Measurements from ENCODE around the gene SACM1L.
"Not testable (repeated sequence)": the region's sequence is repeated elsewhere in the genome, so short reads cannot be mapped to it uniquely, and the experiment has no call there.

Gene SACM1L

DNA sequence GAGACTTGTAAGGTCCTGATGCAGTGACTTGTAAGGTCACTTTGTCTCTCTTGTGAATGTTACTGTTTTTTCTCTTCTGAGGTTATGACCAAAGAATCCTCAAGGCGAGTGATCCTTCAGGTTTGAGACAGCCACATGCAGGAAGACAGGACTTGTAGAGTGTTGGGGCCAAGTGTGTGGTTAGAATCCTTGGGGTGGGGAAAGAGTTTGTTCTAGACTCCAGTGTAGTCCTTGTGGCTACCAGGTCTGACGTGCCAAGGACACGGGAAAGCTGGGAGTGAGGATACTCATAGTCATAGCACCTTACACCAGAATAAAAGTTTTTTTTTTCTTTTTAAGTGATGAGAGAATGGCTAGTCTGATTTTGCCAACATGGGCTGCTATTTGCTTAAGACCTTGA lies 7.3 kb upstream of the SACM1L start:
- Histone ChIP-seq H3K9me3 (ENCODE audit: control insufficient read depth, low read length) (no peaks in the 10 kb centered on the region), H3K36me3 (ENCODE audit: control insufficient read depth, insufficient read depth, low read length) (peaks cover 15% of the 10 kb centered on the region), H3K4me1 (ENCODE audit: control insufficient read depth, insufficient read depth, low read length, poor library complexity, severe bottlenecking) (peaks cover 10% of the 10 kb centered on the region), H3K27ac (ENCODE audit: insufficient read depth, low read length, poor library complexity, severe bottlenecking) (no peak overlapping the region), H3K4me3 (ENCODE audit: insufficient read depth, low read depth, low read length, poor library complexity, severe bottlenecking) (no peak overlapping the region), H3K27me3 (replicated peaks; ENCODE audit: control insufficient read depth, insufficient read depth, low read length, poor library complexity, severe bottlenecking) (no peaks in the 10 kb centered on the region)
- no peak for DNase-seq

DNA sequence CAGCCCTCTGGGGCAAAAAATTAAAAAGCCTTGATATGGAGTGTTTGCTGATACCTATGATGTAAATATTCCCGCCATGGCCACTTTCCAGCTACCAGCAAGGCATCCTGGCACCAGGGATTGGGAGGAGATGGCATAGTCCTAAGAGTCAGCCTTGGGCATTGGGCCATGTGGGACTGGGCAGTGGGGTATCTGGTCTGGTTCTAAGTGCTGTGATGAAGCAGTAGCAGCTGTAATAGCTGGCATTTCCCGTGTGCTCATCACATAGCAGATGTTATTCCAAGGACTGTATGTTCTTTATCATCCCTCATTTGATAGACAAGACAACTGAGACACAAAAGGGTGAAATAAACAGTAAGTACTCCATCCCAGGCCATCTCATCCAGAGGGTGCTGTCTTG lies 6.9 kb upstream of the SACM1L start:
- no peak for DNase-seq

DNA sequence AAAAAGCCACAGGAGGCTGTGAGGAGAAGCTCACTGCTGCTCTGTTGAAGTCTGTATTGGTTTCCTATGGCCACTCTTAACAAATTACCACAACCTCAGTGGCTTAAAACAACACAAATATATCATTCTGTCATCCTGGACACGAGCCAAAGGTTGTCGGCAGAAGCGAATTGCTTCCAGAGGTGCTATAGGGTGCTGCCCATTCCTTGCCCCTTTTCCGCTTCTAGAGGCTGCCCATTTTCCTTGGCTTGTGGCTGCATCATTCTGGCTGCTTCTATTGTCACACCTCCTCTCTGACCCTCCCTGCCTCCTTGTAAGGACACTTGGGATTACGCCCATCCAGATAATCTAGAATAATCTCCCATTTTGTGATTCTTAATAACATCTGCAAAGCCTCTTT lies 6.4 kb upstream of the SACM1L start:
- no peaks in the 10 kb centered on the region for H3K27me3 ChIP-seq (replicated peaks; ENCODE audit: control insufficient read depth, insufficient read depth, low read length, poor library complexity, severe bottlenecking)
- peaks cover 15% of the 10 kb centered on the region for H3K36me3 ChIP-seq (ENCODE audit: control insufficient read depth, insufficient read depth, low read length)
- no peak overlapping the region for H3K4me3 ChIP-seq (ENCODE audit: insufficient read depth, low read depth, low read length, poor library complexity, severe bottlenecking)
- H3K4me1 ChIP-seq (ENCODE audit: control insufficient read depth, insufficient read depth, low read length, poor library complexity, severe bottlenecking): peaks cover 1% of the 10 kb centered on the region
- H3K27ac ChIP-seq (ENCODE audit: insufficient read depth, low read length, poor library complexity, severe bottlenecking): no peak overlapping the region
- DNase-seq: no peak
- no peaks in the 10 kb centered on the region for H3K9me3 ChIP-seq (ENCODE audit: control insufficient read depth, low read length)

More for the DNA sequence above, 6.9 kb upstream of the SACM1L start:
- Histone ChIP-seq H3K4me3 (ENCODE audit: insufficient read depth, low read depth, low read length, poor library complexity, severe bottlenecking) (no peak overlapping the region), H3K4me1 (ENCODE audit: control insufficient read depth, insufficient read depth, low read length, poor library complexity, severe bottlenecking) (peaks cover 6% of the 10 kb centered on the region), H3K27me3 (replicated peaks; ENCODE audit: control insufficient read depth, insufficient read depth, low read length, poor library complexity, severe bottlenecking) (no peaks in the 10 kb centered on the region), H3K9me3 (ENCODE audit: control insufficient read depth, low read length) (no peaks in the 10 kb centered on the region), H3K36me3 (ENCODE audit: control insufficient read depth, insufficient read depth, low read length) (peaks cover 15% of the 10 kb centered on the region), H3K27ac (ENCODE audit: insufficient read depth, low read length, poor library complexity, severe bottlenecking) (no peak overlapping the region)

DNA sequence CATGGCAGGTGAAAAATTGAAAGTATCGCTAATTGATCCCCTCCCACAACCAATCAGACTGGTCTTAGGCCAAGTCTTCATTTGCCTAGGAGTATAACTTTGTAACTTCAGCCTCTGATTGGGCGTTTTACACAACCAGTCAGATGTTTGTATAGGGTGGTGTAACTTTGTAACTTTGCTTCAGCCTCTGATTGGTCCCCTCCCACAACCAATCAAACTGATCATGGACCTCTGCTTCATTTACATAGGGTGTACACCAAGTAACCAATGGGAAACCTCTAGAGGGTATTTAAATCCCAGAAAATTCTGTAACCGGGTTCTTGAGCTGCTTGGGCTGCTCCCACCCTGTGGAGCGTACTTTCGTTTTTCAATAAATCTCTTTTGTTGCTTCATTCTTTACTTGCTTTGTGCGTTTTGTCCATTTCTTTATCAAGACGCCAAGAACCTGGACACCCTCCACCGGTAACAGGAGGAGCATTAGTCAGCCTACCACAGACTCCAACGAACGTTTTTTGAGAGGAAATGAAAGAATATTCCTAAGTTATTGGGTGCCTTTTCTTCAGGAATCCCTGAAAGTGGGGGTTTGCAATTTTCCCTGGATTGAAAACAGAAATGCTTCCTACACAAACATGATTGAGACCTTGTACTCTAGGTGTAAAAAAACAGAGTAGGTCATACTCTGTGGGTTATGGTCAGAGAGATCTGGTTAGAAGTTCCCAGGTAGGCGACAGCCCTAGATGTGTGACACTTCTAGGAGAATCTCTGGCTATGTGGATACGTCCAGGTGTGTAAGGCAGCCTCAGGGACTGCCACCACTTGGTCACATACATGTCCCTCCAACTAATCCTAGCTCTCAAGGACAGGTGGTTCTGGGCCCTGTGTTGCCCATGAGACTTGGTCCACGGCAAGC lies 5.5 kb upstream of the SACM1L start:
- no peak for DNase-seq
- no peak overlapping the region for H3K27ac ChIP-seq (ENCODE audit: insufficient read depth, low read length, poor library complexity, severe bottlenecking)
- H3K36me3 ChIP-seq (ENCODE audit: control insufficient read depth, insufficient read depth, low read length): peaks cover 10% of the 10 kb centered on the region
- no peaks in the 10 kb centered on the region for H3K27me3 ChIP-seq (replicated peaks; ENCODE audit: control insufficient read depth, insufficient read depth, low read length, poor library complexity, severe bottlenecking)
- H3K9me3 ChIP-seq (ENCODE audit: control insufficient read depth, low read length): no peaks in the 10 kb centered on the region
- H3K4me3 ChIP-seq (ENCODE audit: insufficient read depth, low read depth, low read length, poor library complexity, severe bottlenecking): no peak overlapping the region
- peaks cover 6% of the 10 kb centered on the region for H3K4me1 ChIP-seq (ENCODE audit: control insufficient read depth, insufficient read depth, low read length, poor library complexity, severe bottlenecking)

DNA sequence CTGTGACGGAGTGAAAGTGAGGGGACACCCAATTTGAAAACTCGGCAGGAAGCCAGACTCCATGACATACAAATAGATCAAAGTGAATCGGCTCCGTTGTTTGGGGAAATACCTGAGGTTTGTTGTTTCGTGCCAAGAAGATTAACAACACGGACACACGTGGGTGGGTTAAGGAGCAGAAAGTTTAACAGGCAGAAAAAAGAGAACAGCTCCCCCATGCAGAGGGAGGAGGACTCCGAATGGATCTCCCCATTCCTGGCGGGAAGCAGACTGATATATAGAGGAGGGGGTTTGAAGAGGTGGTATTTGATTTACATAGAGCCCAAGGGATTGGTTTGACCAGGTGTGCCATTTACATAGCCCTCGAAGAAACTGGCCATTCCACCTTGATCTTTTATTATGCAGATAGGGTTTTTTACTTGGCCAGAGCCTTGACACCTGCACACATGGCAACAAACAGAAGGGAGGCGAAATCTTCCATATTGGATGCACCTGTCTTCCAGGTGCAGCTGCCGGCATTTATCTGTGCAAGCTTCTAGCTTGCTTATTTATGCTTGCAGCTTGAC lies 4.8 kb upstream of the SACM1L start:
- Histone ChIP-seq H3K36me3 (ENCODE audit: control insufficient read depth, insufficient read depth, low read length) (peaks cover 3% of the 10 kb centered on the region), H3K27me3 (replicated peaks; ENCODE audit: control insufficient read depth, insufficient read depth, low read length, poor library complexity, severe bottlenecking) (no peaks in the 10 kb centered on the region), H3K27ac (ENCODE audit: insufficient read depth, low read length, poor library complexity, severe bottlenecking) (no peak overlapping the region), H3K4me1 (ENCODE audit: control insufficient read depth, insufficient read depth, low read length, poor library complexity, severe bottlenecking) (peaks cover 7% of the 10 kb centered on the region), H3K4me3 (ENCODE audit: insufficient read depth, low read depth, low read length, poor library complexity, severe bottlenecking) (no peak overlapping the region), H3K9me3 (ENCODE audit: control insufficient read depth, low read length) (no peaks in the 10 kb centered on the region)
- no peak for DNase-seq

DNA sequence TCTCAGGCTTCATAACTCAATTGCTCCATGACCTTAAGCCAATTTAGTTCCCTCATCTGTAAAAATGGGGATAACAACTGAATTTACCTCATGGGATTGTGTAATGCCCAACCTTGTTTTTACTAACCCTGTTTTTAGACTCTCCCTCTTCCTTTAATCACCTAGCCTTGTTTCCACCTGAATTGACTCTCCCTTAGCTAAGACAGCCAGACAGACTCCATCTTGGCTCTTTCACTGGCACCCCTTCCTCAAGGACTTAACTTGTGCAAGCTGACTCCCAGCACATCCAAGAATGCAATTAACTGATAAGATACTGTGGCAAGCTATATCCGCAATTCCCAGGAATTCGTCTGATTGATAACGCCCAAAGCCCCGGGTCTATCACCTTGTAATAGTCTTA lies 3.5 kb upstream of the SACM1L start:
- DNase-seq; H3K27ac ChIP-seq (ENCODE audit: insufficient read depth, low read length, poor library complexity, severe bottlenecking); H3K27me3 ChIP-seq (replicated peaks; ENCODE audit: control insufficient read depth, insufficient read depth, low read length, poor library complexity, severe bottlenecking); H3K36me3 ChIP-seq (ENCODE audit: control insufficient read depth, insufficient read depth, low read length); H3K9me3 ChIP-seq (ENCODE audit: control insufficient read depth, low read length); H3K4me3 ChIP-seq (ENCODE audit: insufficient read depth, low read depth, low read length, poor library complexity, severe bottlenecking): not testable (repeated sequence)
- peaks cover 13% of the 10 kb centered on the region for H3K4me1 ChIP-seq (ENCODE audit: control insufficient read depth, insufficient read depth, low read length, poor library complexity, severe bottlenecking)

DNA sequence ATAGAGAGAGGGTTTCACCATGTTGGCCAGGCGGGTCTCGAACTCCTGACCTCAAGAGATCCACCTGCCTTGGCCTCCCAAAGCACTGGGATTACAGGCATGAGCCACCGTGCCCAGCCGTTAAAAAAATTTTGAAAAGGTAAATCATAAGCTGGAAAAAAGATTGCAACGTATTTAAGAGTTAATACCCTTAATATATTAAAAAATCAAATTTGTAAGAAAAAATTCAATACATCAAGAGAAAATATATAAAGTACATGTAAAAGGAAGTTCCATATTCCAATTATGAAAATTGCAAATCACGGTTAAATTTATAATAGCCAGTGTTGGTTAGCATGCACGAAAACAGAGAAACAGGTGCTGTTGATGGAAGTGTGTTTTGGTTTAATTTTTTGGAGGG lies 2.3 kb upstream of the SACM1L start:
- H3K9me3 ChIP-seq (ENCODE audit: control insufficient read depth, low read length): no peaks in the 10 kb centered on the region
- DNase-seq: no peak
- H3K4me1 ChIP-seq (ENCODE audit: control insufficient read depth, insufficient read depth, low read length, poor library complexity, severe bottlenecking): peaks cover 25% of the 10 kb centered on the region
- no peak overlapping the region for H3K27ac ChIP-seq (ENCODE audit: insufficient read depth, low read length, poor library complexity, severe bottlenecking)
- H3K27me3 ChIP-seq (replicated peaks; ENCODE audit: control insufficient read depth, insufficient read depth, low read length, poor library complexity, severe bottlenecking): no peaks in the 10 kb centered on the region
- peaks cover 3% of the 10 kb centered on the region for H3K36me3 ChIP-seq (ENCODE audit: control insufficient read depth, insufficient read depth, low read length)
- no peak overlapping the region for H3K4me3 ChIP-seq (ENCODE audit: insufficient read depth, low read depth, low read length, poor library complexity, severe bottlenecking)

DNA sequence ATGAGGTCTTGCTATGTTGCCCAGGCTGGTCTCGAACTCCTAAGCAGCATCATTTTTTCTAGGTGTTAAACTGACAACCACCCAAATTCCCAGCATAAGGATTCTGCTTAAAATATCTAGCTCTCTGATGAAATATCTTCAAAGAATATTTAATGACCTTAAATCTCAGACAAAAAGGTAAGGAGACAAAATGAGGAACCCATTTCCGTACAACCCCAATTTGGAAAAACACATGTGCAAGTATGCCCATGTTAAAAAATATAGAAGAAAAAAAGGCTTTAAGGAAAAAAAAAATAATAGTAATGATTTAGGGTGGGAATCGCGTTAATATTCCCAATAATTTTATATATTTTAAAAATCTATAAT lies 1.4 kb upstream of the SACM1L start:
- Histone ChIP-seq H3K4me3 (ENCODE audit: insufficient read depth, low read depth, low read length, poor library complexity, severe bottlenecking) (peak overlapping the region; percentile 77), H3K9me3 (ENCODE audit: control insufficient read depth, low read length) (no peaks in the 10 kb centered on the region), H3K4me1 (ENCODE audit: control insufficient read depth, insufficient read depth, low read length, poor library complexity, severe bottlenecking) (peaks cover 33% of the 10 kb centered on the region), H3K27me3 (replicated peaks; ENCODE audit: control insufficient read depth, insufficient read depth, low read length, poor library complexity, severe bottlenecking) (no peaks in the 10 kb centered on the region), H3K27ac (ENCODE audit: insufficient read depth, low read length, poor library complexity, severe bottlenecking) (peak overlapping the region; percentile 88), H3K36me3 (ENCODE audit: control insufficient read depth, insufficient read depth, low read length) (peaks cover under 1% of the 10 kb centered on the region)
- DNase-seq: no peak

GRCh38 chr3:45688194-45688881 lies 858 bp upstream of the SACM1L start:
- peaks cover 38% of the 10 kb centered on the region for H3K4me1 ChIP-seq (ENCODE audit: control insufficient read depth, insufficient read depth, low read length, poor library complexity, severe bottlenecking)
- no peaks in the 10 kb centered on the region for H3K36me3 ChIP-seq (ENCODE audit: control insufficient read depth, insufficient read depth, low read length)
- peak overlapping the region; percentile 77 for H3K4me3 ChIP-seq (ENCODE audit: insufficient read depth, low read depth, low read length, poor library complexity, severe bottlenecking)
- H3K27me3 ChIP-seq (replicated peaks; ENCODE audit: control insufficient read depth, insufficient read depth, low read length, poor library complexity, severe bottlenecking): no peaks in the 10 kb centered on the region
- peak in 1 of 3 donors; percentile 16 for DNase-seq
- no peaks in the 10 kb centered on the region for H3K9me3 ChIP-seq (ENCODE audit: control insufficient read depth, low read length)
- H3K27ac ChIP-seq (ENCODE audit: insufficient read depth, low read length, poor library complexity, severe bottlenecking): peak overlapping the region; percentile 88

DNA sequence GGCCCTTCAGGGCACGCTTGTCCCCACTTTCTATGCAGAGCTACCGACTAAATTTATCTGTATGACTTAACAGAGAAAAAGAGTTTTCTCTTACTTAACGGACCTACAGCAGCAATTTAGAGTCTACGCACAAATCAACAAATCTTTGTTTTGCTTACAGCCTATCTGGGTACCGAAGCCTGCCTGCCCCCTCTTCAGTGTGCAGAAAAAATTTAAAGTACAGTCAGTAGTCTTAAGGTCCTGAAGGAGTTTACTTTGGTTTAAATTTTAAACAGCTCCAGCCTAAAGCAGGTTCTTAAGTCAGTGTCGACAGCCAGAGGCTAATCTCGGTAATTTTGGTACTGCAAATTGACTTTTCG lies 570 bp downstream of the SACM1L start:
- H3K4me3 ChIP-seq (ENCODE audit: insufficient read depth, low read depth, low read length, poor library complexity, severe bottlenecking): peak overlapping the region; percentile 67
- peaks cover 52% of the 10 kb centered on the region for H3K4me1 ChIP-seq (ENCODE audit: control insufficient read depth, insufficient read depth, low read length, poor library complexity, severe bottlenecking)
- no peak for DNase-seq
- H3K9me3 ChIP-seq (ENCODE audit: control insufficient read depth, low read length): no peaks in the 10 kb centered on the region
- no peaks in the 10 kb centered on the region for H3K36me3 ChIP-seq (ENCODE audit: control insufficient read depth, insufficient read depth, low read length)
- no peaks in the 10 kb centered on the region for H3K27me3 ChIP-seq (replicated peaks; ENCODE audit: control insufficient read depth, insufficient read depth, low read length, poor library complexity, severe bottlenecking)
- H3K27ac ChIP-seq (ENCODE audit: insufficient read depth, low read length, poor library complexity, severe bottlenecking): peak overlapping the region; percentile 88

All from effector memory CD4-positive, alpha-beta T cell (primary cell).